ENCODE results near the gene TMEM63B.
"Not testable (repeated sequence)": the region's sequence is repeated elsewhere in the genome, so short reads cannot be mapped to it uniquely, and the experiment has no call there.

TMEM63B gene

DNA sequence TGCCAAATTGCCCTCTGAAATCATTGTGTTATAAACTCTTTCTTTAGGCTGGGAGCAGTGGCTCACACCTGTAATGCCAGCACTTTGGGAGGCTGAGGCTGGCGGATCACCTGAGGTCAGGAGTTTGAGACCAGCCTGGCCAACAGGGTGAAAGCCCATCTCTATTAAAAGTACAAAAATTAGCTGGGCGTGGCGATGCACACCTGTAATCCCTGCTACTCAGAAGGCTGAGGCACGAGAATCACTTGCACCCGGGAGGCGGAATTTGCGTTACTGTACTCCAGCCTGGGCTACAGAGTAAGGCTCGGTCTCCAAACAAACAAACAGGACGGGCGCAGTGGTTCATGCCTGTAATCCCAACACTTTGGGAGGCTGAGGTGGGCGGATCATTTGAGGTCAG, 69.0 kb downstream of the TMEM63B start:
- DNase-seq: not testable (repeated sequence)

DNA sequence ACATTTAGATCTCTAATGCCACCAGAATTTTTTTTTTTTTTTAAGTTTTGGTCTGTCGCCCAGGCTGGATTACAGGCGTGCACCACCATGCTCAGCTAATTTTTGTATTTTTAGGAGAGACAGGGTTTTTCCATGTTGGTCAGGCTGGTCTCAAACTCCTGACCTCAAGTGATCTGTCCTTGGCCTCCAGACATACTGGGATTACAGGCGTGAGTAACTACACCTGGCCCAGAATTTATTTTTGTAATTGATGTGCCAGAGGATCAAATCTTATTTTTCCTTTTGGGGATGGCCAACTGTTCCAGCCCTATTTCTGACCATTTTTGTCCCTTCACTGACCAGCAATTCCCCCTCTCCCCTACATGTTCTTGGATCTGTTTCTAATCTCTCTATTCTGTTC, 71.3 kb downstream of the TMEM63B start:
- DNase-seq: no peak

DNA sequence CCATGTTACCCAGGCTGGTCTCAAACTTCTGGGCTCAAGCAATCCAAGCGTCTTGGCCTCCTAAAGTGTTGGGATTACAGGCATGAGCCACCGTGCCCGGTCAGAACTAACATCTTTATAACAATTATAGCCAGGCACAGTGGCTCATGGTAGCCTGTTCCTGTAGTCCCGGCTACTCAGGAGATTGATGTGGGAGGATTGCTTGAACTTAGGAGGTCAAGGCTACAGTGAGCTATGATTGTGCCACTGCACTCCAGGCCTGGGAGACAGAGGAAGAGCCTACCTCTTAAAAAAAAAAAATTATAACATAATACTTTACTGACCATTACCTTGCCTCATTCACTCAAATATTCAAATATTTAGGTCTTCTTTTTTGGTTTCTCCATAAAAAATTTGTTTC, 72.5 kb downstream of the TMEM63B start:
- no peak for DNase-seq

DNA sequence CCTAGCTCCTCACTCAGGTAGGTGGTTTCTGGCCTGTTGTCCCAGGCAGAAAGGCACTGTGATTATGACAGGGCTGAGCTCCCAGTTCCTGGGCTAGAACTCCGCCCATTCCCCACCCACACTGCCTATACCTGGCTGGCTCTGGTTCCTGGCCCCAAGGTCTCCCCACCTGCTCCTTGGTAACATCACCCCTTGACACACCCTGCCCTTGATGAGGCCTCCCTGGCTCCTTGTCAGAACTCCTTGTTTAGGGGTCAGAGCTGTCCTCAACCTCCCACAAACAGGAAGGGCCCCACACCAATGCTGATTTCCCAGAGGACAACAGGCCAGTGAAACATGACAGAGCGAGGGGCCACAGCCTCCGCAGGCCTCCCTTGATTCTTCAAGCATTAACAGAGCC, 73.8 kb downstream of the TMEM63B start:
- no peak for DNase-seq

DNA sequence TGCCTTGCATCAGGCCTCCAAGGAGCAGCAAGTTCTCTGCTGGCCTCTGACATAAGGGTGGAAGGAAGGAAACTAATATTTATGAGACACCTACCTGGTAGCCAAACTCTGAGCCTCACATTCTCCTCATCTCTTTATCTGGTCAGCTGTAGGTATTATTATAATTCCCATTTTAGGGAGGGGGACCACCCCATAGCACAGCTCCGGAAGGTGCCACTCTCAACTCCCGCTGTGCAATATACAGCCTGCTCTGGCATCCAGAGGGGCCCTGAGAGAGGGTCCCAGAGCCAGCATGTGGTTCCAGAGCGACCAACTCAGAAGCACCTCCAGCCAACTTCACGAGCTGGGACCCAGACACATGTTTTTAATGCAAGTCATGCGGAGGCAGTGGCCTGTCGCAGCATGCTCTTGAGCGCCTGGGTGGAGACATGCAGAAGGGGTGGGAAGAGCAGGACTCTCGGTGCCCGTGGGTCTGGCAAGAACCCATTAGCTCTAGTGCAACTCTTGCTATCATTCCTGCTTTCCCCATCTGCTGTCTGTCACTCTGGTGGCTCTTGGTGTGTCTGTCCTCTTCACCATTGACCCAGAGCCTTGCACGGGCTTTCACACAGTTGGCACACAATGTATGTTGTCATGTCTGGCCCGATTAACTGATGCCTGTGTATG, 74.4 kb downstream of the TMEM63B start:
- no peak for DNase-seq

DNA sequence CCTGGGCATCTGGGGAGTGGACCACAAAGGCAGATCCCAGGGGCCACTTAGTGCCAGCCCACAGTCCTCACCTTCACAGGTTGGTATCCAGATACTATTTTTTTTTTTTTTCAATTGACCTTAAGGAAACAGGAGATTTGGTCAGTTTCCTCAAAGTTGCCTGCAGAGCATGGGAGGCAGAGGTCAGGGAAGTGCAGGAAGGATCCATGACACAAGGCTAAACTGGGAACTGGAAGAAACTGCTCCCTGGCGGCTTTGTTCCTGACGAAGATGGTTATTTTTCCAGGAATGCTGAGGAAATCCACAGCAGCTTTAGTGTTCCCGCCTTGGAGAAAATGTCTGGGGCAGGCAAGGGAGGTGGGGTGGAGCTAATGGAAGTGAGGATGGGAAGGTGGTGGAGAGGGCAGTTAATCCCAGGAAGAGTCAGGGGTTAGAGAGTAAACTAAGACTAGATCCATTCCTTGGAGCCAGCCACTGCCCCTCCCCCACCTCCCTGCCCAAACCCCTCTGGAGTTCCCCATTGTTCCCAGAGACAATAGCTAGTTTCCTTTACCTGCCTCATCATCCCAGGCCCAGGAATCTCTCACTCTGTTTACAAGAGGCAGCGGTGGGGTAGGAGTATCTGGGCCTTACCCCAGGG, 75.1 kb downstream of the TMEM63B start:
- no peak for DNase-seq

DNA sequence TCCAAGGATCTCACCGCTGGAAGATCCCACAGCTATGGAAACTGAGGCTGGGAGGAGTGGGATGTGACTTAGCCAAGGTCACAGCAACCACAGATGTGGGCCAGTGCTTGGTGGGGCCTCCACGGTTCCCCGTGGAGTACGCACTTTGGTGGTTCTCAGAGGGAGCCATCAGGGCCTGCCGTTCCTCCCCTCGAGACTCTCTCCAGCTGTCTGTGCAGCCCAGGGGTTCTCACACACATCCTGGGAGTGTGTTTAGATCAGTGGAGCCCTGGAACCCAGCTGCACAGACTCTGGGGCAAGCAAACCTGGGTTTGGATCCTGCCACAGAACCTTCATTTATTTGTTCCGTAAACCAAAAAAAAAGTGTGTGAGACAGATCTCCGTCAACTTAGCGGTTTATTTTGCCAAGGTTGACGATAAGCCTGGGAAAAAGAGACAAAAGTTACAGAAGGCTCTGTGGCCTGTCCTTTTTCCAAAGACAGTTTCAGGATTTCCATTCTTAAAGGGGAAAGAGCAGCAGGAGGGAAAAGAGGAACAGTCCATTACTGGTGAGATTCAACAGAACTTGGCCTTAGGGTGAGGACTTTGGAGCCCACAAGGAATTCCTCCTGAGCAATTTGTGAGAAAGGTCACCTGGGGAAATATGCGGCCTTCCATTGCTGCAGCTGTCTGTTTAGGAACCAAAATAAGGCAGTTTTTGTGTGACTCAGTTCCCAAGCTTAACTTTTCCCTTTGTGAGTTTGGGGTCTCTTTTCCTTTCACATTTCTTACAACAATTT, 75.8 kb downstream of the TMEM63B start:
- DNase-seq: no peak

DNA sequence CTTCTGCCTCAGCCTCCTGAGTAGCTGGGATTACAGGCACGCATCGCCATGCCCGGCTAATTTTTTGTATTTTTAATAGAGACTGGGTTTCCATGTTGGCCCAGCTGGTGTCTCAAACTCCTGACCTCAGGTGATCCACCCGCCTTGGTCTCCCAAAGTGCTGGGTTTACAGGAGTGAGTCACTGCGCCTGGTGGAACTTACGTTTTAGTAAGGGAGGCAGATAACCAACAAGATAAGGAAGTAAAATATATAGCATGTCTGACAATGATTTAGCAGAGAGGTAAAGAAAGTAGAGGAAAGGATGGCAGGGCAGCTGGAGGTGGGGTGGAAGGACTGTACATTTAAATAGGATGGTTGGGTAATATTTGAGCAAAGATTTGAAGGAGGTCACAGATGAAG, 76.6 kb downstream of the TMEM63B start:
- no peak for DNase-seq

Data from NCI-H1105 (cell line).